WERI-Rb-1 (cell line): ENCODE data around the gene MSLN.

Source experiments
- DNase-seq: peaks from one replicate; pipeline ENCODE4 v3.0.0-alpha.2; 2020
- H3K27ac ChIP-seq: fragments of 250-450 bp; sonication (Bioruptor Pico); 2 replicates; pipeline ENCODE4 v1.5.1; 2020; ENCODE audit warnings: mild to moderate bottlenecking, moderate library complexity
- H3K27me3 ChIP-seq: fragments of 250-450 bp; sonication (Bioruptor Pico); 2 replicates; pipeline ENCODE4 v1.5.1; 2021; ENCODE audit warnings: mild to moderate bottlenecking, low read depth, moderate library complexity; ENCODE audit not compliant: insufficient read depth, severe bottlenecking
- H3K36me3 ChIP-seq: fragments of 250-450 bp; sonication (Bioruptor Pico); 2 replicates; pipeline ENCODE4 v1.5.1; 2020; ENCODE audit warnings: mild to moderate bottlenecking, moderate library complexity
- H3K4me3 ChIP-seq: 2 replicates; pipeline ENCODE4 v1.5.1; 2011; ENCODE audit warnings: low read depth, mild to moderate bottlenecking, control low read depth, low read length
- H3K9me3 ChIP-seq: fragments of 250-450 bp; sonication (Bioruptor Pico); 2 replicates; pipeline ENCODE4 v1.5.1; 2021; ENCODE audit warnings: mild to moderate bottlenecking, moderate library complexity; ENCODE audit not compliant: severe bottlenecking
- CTCF ChIP-seq: IDR thresholded peaks from 2 replicates; pipeline ENCODE4 v1.5.1; 2011; ENCODE audit warnings: low read depth, mild to moderate bottlenecking, control low read depth, inconsistent platforms, low read length

MSLN gene

DNA sequence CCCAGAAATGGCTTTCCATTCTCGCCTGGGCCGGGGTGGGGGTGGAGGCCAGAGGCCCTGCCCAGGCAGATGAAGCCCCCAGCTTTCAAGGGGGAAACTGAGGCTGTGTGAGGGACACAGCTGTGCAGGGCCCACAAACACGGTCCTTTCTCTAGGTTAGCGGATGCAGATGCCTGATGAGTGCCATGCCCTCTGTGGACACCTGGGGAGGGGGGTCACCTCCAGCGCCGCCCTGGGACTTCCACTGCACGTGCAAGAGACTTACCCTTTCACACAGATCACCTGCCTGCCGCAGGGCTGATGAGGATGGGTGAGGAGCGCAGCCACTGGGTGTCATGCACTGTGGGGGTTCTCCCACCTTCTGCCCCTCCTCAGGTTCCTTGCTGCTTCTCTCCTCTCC lies 42.1 kb upstream of the MSLN start:
- H3K9me3 ChIP-seq, result no peaks in the 10 kb centered on the region
- peaks cover 6% of the 10 kb centered on the region for H3K36me3 ChIP-seq
- H3K27me3 ChIP-seq, result no peaks in the 10 kb centered on the region
- no peak for DNase-seq
- H3K27ac ChIP-seq, result no peak overlapping the region; the same call in 1 of the 2 replicates
- TF ChIP-seq CTCF, result no peak
- no peak overlapping the region for H3K4me3 ChIP-seq

DNA sequence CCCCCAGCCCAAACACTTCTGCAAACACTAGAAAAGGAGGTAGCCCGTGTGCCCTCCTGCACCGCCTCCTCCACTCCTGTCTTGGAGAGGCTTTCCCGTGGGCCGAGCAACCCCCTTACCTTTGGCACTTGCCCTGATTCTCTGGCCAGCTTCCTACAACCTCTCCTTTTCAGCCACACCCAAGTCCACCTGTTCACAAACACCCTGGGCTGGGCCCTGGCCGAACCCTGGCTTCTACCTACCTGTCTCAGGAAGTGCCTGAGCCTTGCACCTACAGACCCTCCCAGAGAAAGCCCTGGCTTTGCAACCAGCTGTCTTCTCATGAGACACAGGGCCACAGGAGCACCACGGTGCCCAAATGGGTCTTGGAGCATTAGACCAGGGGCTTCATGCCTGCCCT lies 41.6 kb upstream of the MSLN start:
- no peak for DNase-seq
- peaks cover 6% of the 10 kb centered on the region for H3K36me3 ChIP-seq
- no peak for TF ChIP-seq CTCF
- H3K9me3 ChIP-seq, result no peaks in the 10 kb centered on the region
- no peaks in the 10 kb centered on the region for H3K27me3 ChIP-seq
- H3K27ac ChIP-seq, result peak overlapping the region; percentile 47
- no peak overlapping the region for H3K4me3 ChIP-seq

DNA sequence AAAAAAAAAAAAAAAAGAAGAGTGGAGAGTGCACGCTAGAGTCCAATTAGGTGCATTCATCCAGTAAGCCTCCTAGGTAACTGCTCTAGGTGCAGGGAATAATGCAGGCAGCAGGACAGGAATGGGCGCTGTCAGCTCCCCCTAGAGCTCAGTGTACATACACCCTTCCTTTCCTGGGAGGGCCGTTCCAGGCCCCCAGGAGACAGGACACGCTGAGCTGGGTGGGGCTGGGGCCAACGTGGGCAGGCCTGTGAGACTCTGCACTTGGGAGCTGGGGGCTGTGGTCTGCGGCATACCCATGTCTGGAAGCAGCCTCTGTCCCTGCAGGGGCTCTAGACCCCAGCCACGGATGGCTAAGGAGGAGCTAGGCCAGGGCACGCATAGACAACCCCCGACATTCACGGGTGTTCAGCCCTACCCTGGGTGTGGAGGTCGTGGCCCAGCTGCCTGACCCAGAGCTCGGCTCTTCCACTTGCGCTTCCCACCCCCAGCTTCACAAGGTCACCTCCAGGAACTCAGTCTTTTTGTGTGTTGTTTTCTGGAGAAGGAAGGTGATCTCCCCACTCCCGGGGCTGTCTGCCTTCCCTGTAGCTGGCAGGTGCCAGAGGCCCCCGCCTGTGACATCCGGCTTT lies 40.6 kb upstream of the MSLN start:
- DNase-seq, result peak; percentile 63
- peak; percentile 55 for TF ChIP-seq CTCF
- Histone ChIP-seq H3K27me3 (no peaks in the 10 kb centered on the region), H3K27ac (peak overlapping the region; percentile 99), H3K4me3 (peak overlapping the region; percentile 73), H3K9me3 (no peaks in the 10 kb centered on the region), H3K36me3 (peaks cover 6% of the 10 kb centered on the region)

GRCh38 chr16:720447-720989 lies 40.0 kb upstream of the MSLN start:
- Histone ChIP-seq H3K4me3 (peak overlapping the region; percentile 73), H3K36me3 (peaks cover 6% of the 10 kb centered on the region), H3K27ac (peak overlapping the region; percentile 99), H3K9me3 (no peaks in the 10 kb centered on the region), H3K27me3 (no peaks in the 10 kb centered on the region)
- peak; percentile 43 for TF ChIP-seq CTCF
- peak; percentile 92 for DNase-seq

DNA sequence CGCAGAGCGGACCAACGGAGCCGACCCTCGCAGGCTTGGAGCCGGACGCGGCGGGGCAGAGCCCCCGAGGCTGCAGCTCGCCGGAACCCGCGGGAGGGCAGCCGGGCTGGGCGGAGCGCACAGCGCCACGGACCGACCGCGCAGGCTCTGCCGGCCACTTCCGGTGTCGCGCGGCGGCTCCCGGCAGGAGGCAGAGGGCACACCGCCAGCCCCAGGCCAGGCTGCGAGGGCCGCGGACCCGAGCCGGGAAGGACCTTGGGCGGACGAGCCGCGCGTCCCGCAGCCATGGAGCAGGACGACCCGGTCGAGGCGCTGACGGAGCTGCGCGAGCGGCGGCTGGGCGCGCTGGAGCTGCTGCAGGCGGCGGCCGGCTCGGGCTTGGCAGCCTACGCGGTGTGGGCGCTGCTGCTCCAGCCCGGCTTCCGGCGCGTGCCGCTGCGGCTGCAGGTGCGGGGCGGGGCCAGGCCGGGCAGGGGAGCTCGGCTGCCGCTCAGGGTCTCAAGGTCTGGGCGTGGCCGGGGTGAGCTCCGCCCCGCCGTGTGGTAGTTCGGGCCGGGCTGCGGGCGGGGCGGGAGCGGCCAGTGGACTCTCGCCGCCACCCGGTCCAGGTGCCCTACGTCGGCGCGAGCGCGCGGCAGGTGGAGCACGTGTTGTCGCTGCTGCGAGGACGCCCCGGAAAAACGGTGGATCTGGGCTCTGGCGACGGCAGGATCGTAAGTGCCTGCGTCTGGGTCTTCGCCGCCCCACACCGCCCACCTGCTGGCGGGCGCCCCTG lies 39.4 kb upstream of the MSLN start, which contains the start of gene ANTKMT:
Gene ANTKMT, plus strand, starts transcription at position 157 of the 775 bp plus-strand sequence. Its CDS starts 129 bp downstream, at position 286.
- Histone ChIP-seq H3K27ac (peak within 1 kb of the TSS; percentile 99), H3K9me3 (no peaks in the 10 kb centered on the region), H3K4me3 (peak within 1 kb of the TSS; percentile 73), H3K27me3 (no peaks in the 10 kb centered on the region), H3K36me3 (peaks cover 6% of the 10 kb centered on the region)
- TF ChIP-seq CTCF, result no peak
- DNase-seq, result peak; percentile 92
